GM23338 (cell line): ENCODE results near the gene PDE6H.

ENCODE experiments used
- EZH2 ChIP-seq: fragments of 200-600 bp; sonication (generic); IDR thresholded peaks from one replicate; pipeline ENCODE4 v1.8.0; 2017; ENCODE audit warnings: antibody characterized with exemption, mild to moderate bottlenecking, low read depth; ENCODE audit not compliant: unreplicated experiment
- JUNB ChIP-seq: IDR thresholded peaks from one replicate; pipeline ENCODE4 v1.6.1; 2016; ENCODE audit warnings: antibody characterized with exemption; ENCODE audit not compliant: unreplicated experiment
- POLR2AphosphoS5 ChIP-seq: IDR thresholded peaks from 2 replicates; pipeline ENCODE4 v1.6.1; 2016; ENCODE audit warnings: antibody characterized with exemption, low read depth
- TF ChIP-seq, protein P1 (sequence below): IDR thresholded peaks from one replicate; pipeline ENCODE4 v1.6.1; 2018; ENCODE audit warnings: antibody characterized with exemption; ENCODE audit not compliant: unreplicated experiment

DNA sequence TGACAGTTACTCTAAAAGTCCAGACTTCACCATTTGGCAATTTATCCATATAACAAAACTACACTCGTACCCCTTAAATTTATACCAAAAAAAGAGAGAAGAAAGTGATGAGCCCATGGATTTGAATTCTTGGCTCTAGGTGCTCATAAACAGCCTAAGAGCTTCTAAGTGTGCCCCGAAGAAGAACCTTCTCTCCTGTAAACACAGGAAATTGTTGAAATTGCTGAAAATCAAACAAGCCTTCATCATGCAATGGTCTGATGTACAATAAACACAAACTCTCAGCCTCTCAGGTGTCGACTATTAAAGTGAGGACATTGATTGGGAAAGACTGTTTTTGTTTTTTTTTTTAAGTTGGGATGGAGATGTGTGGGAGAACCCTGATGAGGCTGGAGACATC is 21.8 kb downstream of the PDE6H start:
- TF ChIP-seq EZH2 (no peak), JUNB (no peak), POLR2AphosphoS5 (no peak)
- TF ChIP-seq, protein P1, sequence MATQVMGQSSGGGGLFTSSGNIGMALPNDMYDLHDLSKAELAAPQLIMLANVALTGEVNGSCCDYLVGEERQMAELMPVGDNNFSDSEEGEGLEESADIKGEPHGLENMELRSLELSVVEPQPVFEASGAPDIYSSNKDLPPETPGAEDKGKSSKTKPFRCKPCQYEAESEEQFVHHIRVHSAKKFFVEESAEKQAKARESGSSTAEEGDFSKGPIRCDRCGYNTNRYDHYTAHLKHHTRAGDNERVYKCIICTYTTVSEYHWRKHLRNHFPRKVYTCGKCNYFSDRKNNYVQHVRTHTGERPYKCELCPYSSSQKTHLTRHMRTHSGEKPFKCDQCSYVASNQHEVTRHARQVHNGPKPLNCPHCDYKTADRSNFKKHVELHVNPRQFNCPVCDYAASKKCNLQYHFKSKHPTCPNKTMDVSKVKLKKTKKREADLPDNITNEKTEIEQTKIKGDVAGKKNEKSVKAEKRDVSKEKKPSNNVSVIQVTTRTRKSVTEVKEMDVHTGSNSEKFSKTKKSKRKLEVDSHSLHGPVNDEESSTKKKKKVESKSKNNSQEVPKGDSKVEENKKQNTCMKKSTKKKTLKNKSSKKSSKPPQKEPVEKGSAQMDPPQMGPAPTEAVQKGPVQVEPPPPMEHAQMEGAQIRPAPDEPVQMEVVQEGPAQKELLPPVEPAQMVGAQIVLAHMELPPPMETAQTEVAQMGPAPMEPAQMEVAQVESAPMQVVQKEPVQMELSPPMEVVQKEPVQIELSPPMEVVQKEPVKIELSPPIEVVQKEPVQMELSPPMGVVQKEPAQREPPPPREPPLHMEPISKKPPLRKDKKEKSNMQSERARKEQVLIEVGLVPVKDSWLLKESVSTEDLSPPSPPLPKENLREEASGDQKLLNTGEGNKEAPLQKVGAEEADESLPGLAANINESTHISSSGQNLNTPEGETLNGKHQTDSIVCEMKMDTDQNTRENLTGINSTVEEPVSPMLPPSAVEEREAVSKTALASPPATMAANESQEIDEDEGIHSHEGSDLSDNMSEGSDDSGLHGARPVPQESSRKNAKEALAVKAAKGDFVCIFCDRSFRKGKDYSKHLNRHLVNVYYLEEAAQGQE, result no peak
